GM12891 (cell line): ENCODE measurements around the gene HTR3D.

Source experiments
- PAX5 ChIP-seq: IDR thresholded peaks from 2 replicates; pipeline ENCODE4 v1.6.1; 2011; ENCODE audit warnings: low read length, moderate library complexity, mild to moderate bottlenecking; ENCODE audit not compliant: insufficient read depth, severe bottlenecking
- POLR2A ChIP-seq: IDR thresholded peaks from 2 replicates; pipeline ENCODE4 v1.6.1; 2011; ENCODE audit warnings: low read depth, low read length, control low read depth
- POLR2AphosphoS5 ChIP-seq: IDR thresholded peaks from 2 replicates; pipeline ENCODE4 v1.6.1; 2011; ENCODE audit warnings: low read depth, low read length, control low read depth

GRCh38 chr3:184005941-184006507 is 25.5 kb upstream of the HTR3D start:
- TF ChIP-seq POLR2A = no peak
- TF ChIP-seq POLR2AphosphoS5 = no peak
- no peak for TF ChIP-seq PAX5
